Measurements from ENCODE around the gene APBB1.
A peak's percentile ranks its signal among the peaks of the same experiment; 100 is the strongest.

The APBB1 gene

DNA sequence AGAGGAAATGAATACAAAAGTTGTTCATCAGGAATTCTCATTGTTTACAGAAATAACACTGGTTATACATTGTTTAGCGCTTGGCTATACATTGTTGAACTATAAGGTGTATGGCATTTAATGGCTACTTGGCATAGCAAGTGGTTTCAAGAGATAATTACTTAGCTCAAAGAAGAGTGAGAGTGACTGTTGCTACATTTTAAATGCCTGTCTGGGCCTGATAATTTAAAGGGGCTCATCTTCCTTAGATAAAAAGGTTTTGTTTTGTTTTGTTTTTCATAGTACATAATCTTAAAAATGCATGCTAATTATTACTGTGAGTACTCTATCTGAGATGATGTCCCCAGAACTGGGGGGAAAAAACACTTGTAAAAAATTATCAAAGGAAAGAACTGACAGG is 30.1 kb downstream of the APBB1 start:
- H3K4me3 ChIP-seq (ENCODE audit: low read depth in 1 of 2, low read length in 2 of 2) = no peak overlapping the region
- H3K9ac ChIP-seq (ENCODE audit: low read length) = no peak overlapping the region
- H3K4me1 ChIP-seq (ENCODE audit: insufficient read depth, low read length) = peaks cover 13% of the 10 kb centered on the region
- H3K27ac ChIP-seq (ENCODE audit: low read depth, low read length) = peak overlapping the region; percentile 89
- H3K27me3 ChIP-seq (ENCODE audit: control insufficient read depth in 1 of 2, insufficient read depth in 2 of 2, low read length in 2 of 2) = no peaks in the 10 kb centered on the region
- no peaks in the 10 kb centered on the region for H3K36me3 ChIP-seq (ENCODE audit: insufficient read depth, low read length)
- no peaks in the 10 kb centered on the region for H3K9me3 ChIP-seq (ENCODE audit: low read length)

DNA sequence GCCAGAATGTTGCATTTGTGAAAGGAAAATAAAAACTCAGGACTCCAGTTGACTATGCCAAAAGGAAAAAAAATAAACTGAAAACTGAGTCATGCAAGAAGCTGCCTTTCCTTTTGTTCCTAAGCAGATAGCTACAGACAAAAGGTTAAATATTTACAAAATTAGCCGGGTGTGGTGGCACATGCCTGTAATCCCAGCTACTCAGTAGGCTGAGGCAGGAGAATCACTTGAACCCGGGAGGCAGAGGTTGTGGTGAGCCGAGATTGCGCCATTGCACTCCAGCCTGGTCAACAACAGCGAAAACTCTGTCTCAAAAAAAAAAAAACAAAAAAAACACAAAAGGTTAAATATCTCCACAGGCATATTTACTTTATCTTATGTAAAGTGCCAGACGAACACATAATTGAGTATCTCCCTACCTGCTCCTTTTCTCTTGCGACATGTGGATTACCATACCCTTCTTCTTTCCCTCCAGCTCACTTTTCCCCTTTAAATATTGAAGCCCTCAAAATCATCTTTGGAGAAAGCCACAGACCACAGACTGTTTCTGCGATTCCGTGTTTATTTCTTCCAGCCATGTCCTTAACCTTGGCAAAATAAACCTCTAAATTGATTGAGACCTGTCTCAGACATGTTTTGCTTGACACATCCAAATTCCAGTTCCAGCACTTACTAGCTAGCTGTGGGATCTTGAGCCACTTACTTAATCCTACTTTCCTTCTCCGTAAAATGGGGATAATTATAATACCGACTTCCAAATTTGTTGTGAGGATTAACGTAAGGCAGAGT is 30.9 kb downstream of the APBB1 start:
- H3K36me3 ChIP-seq (ENCODE audit: insufficient read depth, low read length) = no peaks in the 10 kb centered on the region
- H3K9ac ChIP-seq (ENCODE audit: low read length) = no peak overlapping the region
- no peak overlapping the region for H3K4me3 ChIP-seq (ENCODE audit: low read depth in 1 of 2, low read length in 2 of 2)
- H3K27me3 ChIP-seq (ENCODE audit: control insufficient read depth in 1 of 2, insufficient read depth in 2 of 2, low read length in 2 of 2) = no peaks in the 10 kb centered on the region
- H3K9me3 ChIP-seq (ENCODE audit: low read length) = no peaks in the 10 kb centered on the region
- peaks cover 13% of the 10 kb centered on the region for H3K4me1 ChIP-seq (ENCODE audit: insufficient read depth, low read length)
- no peak overlapping the region for H3K27ac ChIP-seq (ENCODE audit: low read depth, low read length)

DNA sequence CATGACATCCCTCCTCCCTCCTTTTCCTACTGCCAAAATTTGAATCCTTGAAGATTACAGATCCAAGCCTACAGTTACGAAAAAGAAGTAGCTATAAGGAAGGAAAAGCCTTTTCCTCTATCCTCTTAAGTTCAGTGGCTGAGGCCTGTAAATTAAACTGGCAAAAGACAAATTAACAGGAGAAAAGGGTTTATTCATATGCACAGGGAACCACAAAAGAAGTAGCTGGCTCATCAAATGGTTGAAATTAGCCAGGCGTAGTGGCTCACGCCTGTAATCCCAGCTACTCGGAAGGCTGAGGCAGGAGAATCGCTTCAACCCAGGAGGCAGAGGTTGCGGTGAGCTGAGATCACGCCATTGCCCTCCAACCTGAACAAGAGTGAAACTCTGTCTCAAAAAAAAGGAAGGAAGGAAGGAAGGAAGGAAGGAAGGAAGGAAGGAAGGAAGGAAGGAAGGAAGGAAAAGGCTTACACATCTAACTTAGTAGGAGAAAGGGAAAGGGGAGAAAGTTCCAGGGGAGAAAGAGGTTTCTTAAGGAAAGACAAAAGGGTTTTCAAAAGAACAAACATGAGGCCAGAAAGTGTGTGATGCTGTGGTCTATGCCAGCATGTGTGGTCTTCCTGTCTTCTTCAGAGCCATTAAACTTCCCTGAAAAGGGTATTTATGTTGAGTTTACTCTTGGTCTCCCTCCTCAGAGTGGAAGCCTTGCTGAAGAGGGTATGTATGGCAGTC is 33.7 kb downstream of the APBB1 start:
- no peak overlapping the region for H3K4me3 ChIP-seq (ENCODE audit: low read depth in 1 of 2, low read length in 2 of 2)
- no peak overlapping the region for H3K9ac ChIP-seq (ENCODE audit: low read length)
- no peaks in the 10 kb centered on the region for H3K27me3 ChIP-seq (ENCODE audit: control insufficient read depth in 1 of 2, insufficient read depth in 2 of 2, low read length in 2 of 2)
- no peak overlapping the region for H3K27ac ChIP-seq (ENCODE audit: low read depth, low read length)
- H3K9me3 ChIP-seq (ENCODE audit: low read length) = no peaks in the 10 kb centered on the region
- H3K36me3 ChIP-seq (ENCODE audit: insufficient read depth, low read length) = no peaks in the 10 kb centered on the region
- peaks cover 5% of the 10 kb centered on the region for H3K4me1 ChIP-seq (ENCODE audit: insufficient read depth, low read length)

DNA sequence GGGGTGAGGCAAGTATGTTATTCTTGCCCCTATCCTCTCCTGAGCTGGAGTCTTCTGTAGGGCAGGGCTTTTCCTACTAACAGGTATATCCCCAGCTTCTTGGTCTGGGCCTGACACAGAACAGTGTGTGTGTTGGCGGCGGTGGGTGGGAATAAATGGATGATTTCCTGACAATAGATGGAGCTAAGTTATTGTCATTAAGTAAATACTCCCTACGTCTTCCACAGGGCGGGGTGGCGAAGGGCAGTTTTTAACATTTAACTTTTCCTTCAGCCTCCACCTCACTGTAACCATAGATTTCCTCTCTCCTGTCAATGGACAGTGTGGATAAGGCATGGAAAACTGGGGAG is 40.3 kb downstream of the APBB1 start:
- Histone ChIP-seq H3K27me3 (ENCODE audit: control insufficient read depth in 1 of 2, insufficient read depth in 2 of 2, low read length in 2 of 2) (no peaks in the 10 kb centered on the region), H3K4me1 (ENCODE audit: insufficient read depth, low read length) (no peaks in the 10 kb centered on the region), H3K9me3 (ENCODE audit: low read length) (no peaks in the 10 kb centered on the region), H3K36me3 (ENCODE audit: insufficient read depth, low read length) (no peaks in the 10 kb centered on the region), H3K27ac (ENCODE audit: low read depth, low read length) (no peak overlapping the region), H3K4me3 (ENCODE audit: low read depth in 1 of 2, low read length in 2 of 2) (no peak overlapping the region), H3K9ac (ENCODE audit: low read length) (no peak overlapping the region)

DNA sequence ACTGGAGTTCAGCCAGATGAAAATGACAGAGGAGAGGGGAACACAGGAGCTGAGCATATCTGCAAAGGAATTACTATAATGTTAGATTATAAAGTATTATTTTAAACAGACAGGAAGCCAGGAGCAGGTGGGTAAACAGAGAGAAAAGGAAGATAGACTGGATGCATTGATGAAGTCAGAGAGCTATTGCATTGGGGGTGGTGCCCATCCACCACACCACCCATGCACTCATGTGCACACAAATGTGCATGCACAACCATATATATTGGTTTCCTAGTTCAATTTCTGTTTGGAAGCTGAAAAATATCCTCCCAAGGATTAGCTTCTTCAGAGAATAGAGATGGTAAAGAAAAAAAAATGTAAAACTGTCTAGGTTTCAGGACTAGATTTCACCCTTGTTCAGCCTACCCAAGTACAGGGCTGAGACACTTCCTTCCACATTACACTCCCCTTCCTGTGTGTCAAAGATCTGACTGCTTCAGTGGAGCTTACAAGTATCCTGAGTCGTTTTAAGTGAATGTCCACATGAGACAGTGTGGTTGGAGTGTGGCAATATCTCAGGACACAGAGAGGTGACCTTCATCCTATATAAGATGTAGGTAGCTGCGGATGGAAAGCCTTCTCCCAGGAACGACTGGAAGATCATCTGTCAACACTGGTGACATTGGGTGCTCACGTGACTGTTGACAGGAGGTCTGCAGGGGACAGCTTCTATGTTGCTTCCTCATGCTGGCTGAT is 40.8 kb downstream of the APBB1 start:
- Histone ChIP-seq H3K4me3 (ENCODE audit: low read depth in 1 of 2, low read length in 2 of 2) (no peak overlapping the region), H3K4me1 (ENCODE audit: insufficient read depth, low read length) (no peaks in the 10 kb centered on the region), H3K9me3 (ENCODE audit: low read length) (no peaks in the 10 kb centered on the region), H3K36me3 (ENCODE audit: insufficient read depth, low read length) (no peaks in the 10 kb centered on the region), H3K9ac (ENCODE audit: low read length) (no peak overlapping the region), H3K27me3 (ENCODE audit: control insufficient read depth in 1 of 2, insufficient read depth in 2 of 2, low read length in 2 of 2) (no peaks in the 10 kb centered on the region), H3K27ac (ENCODE audit: low read depth, low read length) (no peak overlapping the region)

DNA sequence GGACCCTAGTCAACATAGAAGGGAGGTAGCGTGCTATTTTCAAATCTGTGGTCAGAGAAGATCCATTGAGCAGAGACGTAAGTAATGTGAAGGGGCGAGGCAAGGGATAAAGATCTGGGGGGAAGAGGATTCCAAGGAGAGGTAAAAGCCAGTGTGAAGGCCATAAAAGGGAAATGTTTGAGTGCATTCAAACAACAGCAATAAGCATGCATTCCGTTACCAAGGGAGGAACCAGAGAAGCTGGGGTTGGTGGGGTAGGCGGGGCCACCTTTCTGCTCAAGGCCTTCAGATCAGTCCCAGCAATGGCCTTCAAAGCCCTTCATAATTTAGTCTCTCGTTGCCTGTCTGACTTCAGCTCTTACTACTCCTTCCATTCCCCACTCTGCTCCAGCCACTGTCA is 47.1 kb downstream of the APBB1 start:
- Histone ChIP-seq H3K27ac (ENCODE audit: low read depth, low read length) (no peak overlapping the region), H3K27me3 (ENCODE audit: control insufficient read depth in 1 of 2, insufficient read depth in 2 of 2, low read length in 2 of 2) (no peaks in the 10 kb centered on the region), H3K9me3 (ENCODE audit: low read length) (no peaks in the 10 kb centered on the region), H3K36me3 (ENCODE audit: insufficient read depth, low read length) (no peaks in the 10 kb centered on the region), H3K4me1 (ENCODE audit: insufficient read depth, low read length) (no peaks in the 10 kb centered on the region), H3K4me3 (ENCODE audit: low read depth in 1 of 2, low read length in 2 of 2) (no peak overlapping the region), H3K9ac (ENCODE audit: low read length) (no peak overlapping the region)

DNA sequence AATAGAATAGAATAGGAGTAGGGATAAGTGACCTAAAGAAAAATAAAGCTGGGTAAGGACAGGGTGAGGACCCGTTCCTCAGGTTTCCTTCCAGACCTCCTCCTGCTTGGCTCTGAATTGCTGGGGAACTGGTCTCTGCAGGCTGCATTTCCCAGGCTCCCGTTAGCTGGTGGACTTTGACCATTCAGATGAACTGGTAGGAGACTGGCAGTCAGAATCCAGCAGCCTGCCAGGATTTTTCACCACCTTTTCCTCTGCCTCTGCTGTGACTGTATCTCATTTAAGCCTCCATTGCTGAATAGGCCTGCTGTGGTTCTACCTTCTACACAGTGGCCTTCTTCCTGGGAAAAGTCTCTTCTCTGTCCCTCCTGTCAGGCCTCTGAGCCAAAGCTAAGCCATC is 53.2 kb downstream of the APBB1 start:
- Histone ChIP-seq H3K9me3 (ENCODE audit: low read length) (no peaks in the 10 kb centered on the region), H3K36me3 (ENCODE audit: insufficient read depth, low read length) (no peaks in the 10 kb centered on the region), H3K4me3 (ENCODE audit: low read depth in 1 of 2, low read length in 2 of 2) (no peak overlapping the region), H3K4me1 (ENCODE audit: insufficient read depth, low read length) (no peaks in the 10 kb centered on the region), H3K27ac (ENCODE audit: low read depth, low read length) (no peak overlapping the region), H3K9ac (ENCODE audit: low read length) (no peak overlapping the region), H3K27me3 (ENCODE audit: control insufficient read depth in 1 of 2, insufficient read depth in 2 of 2, low read length in 2 of 2) (no peaks in the 10 kb centered on the region)

DNA sequence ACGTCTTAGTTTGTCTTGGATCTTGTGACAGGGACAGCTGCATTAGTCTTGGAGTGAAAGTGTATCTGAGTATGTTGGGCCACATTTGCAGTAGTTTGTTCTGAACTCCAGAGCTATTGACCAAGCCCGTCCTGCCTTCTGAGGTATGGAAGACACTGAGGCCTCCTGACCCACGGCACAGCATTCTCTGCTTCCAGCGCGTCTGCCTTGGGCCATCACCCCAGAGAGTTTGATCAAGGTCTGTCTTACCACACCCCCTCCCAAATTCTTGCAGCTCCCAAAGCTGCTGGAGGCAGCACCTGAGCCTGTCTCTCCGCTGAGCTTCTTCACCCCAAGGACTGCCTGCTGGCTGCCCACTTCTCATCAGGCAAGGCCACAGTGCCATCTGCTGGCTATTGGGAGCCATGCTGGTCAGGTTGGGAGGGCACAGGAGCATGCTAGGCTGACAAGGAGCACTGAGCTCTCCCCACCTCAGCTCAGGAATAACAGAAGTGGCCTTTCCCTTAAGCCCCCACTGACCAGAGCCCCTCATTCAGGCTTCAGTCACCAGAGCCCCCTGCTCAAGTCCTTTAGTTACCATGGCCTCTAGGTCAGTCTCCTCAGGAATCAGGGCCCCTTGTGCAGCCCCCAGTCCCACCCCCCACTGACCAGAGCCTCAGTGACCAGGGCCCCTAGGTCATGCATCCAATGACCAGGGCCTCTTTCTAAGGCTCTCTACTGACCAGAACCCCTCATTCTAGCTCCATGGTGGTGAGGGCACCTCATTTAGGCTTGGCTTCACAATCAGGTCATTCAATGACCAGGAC is 55.8 kb downstream of the APBB1 start:
- H3K36me3 ChIP-seq (ENCODE audit: insufficient read depth, low read length) = no peaks in the 10 kb centered on the region
- no peaks in the 10 kb centered on the region for H3K4me1 ChIP-seq (ENCODE audit: insufficient read depth, low read length)
- no peak overlapping the region for H3K9ac ChIP-seq (ENCODE audit: low read length)
- no peaks in the 10 kb centered on the region for H3K27me3 ChIP-seq (ENCODE audit: control insufficient read depth in 1 of 2, insufficient read depth in 2 of 2, low read length in 2 of 2)
- no peak overlapping the region for H3K27ac ChIP-seq (ENCODE audit: low read depth, low read length)
- no peak overlapping the region for H3K4me3 ChIP-seq (ENCODE audit: low read depth in 1 of 2, low read length in 2 of 2)
- no peaks in the 10 kb centered on the region for H3K9me3 ChIP-seq (ENCODE audit: low read length)

DNA sequence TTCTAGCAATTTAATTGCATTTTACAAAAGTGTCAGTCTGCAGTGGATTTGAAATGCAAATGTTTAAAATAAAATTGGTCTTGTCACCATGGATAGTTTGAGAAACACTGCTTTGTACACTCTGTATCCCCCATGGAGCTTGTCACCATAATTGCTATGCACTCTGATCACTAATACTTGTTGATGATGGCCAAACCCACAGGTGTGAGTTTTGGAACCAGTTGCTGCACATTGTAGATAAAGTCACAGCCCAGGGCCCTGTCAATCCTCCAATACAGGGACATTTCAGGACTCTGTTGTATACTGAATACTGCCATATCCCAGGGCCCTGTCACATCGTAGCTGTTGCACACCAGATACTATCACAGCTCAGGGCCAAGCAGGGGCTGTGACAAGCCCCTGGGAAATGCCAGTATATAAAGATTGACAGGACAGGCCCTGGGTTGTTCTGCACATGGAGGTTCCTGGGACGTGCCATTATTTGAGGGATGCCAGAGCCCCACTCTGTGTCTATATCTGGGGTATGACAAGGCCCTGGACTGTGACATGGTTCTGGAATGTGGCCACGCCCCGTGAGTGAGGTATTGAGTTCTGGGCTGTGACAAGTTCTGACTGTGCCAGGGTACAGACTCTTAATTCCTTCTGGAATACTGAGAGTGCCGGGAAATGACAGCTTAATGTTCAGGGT is 56.6 kb downstream of the APBB1 start:
- Histone ChIP-seq H3K4me3 (ENCODE audit: low read depth in 1 of 2, low read length in 2 of 2) (no peak overlapping the region), H3K27me3 (ENCODE audit: control insufficient read depth in 1 of 2, insufficient read depth in 2 of 2, low read length in 2 of 2) (no peaks in the 10 kb centered on the region), H3K9me3 (ENCODE audit: low read length) (no peaks in the 10 kb centered on the region), H3K27ac (ENCODE audit: low read depth, low read length) (no peak overlapping the region), H3K9ac (ENCODE audit: low read length) (no peak overlapping the region), H3K36me3 (ENCODE audit: insufficient read depth, low read length) (no peaks in the 10 kb centered on the region), H3K4me1 (ENCODE audit: insufficient read depth, low read length) (peaks cover under 1% of the 10 kb centered on the region)

DNA sequence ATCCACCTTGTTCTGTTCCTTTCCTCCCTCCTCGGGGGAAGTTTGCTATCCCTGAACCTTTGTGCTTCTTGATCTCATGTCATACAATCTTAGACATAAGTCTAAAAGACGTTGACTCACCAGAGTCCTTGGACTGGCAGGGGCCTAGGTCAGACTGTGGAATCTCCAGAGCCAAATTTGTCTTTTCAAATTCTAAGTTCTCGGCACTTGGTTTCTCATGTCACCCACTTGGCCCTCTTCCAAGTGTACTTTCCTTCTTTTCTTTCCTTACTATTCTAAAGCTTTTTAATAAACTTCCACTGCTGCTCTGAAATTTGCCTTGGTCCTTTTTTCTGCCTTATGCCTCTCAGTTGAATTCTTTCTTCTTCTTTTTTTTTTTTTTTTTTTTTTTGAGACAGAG is 58.7 kb downstream of the APBB1 start:
- no peak overlapping the region for H3K27ac ChIP-seq (ENCODE audit: low read depth, low read length)
- peaks cover 13% of the 10 kb centered on the region for H3K4me1 ChIP-seq (ENCODE audit: insufficient read depth, low read length)
- H3K9ac ChIP-seq (ENCODE audit: low read length) = no peak overlapping the region
- no peaks in the 10 kb centered on the region for H3K9me3 ChIP-seq (ENCODE audit: low read length)
- H3K27me3 ChIP-seq (ENCODE audit: control insufficient read depth in 1 of 2, insufficient read depth in 2 of 2, low read length in 2 of 2) = no peaks in the 10 kb centered on the region
- no peaks in the 10 kb centered on the region for H3K36me3 ChIP-seq (ENCODE audit: insufficient read depth, low read length)
- no peak overlapping the region for H3K4me3 ChIP-seq (ENCODE audit: low read depth in 1 of 2, low read length in 2 of 2)
